NK-92 (cell line): ENCODE measurements around the gene CLN6.
"Not testable (repeated sequence)": the region's sequence is repeated elsewhere in the genome, so short reads cannot be mapped to it uniquely, and the experiment has no call there.

ENCODE experiments used
- DNase-seq: peaks from one replicate; lab custom pipeline; 2025; ENCODE audit not compliant: unreplicated experiment; lab: John Stamatoyannopoulos, UW

CLN6 gene

DNA sequence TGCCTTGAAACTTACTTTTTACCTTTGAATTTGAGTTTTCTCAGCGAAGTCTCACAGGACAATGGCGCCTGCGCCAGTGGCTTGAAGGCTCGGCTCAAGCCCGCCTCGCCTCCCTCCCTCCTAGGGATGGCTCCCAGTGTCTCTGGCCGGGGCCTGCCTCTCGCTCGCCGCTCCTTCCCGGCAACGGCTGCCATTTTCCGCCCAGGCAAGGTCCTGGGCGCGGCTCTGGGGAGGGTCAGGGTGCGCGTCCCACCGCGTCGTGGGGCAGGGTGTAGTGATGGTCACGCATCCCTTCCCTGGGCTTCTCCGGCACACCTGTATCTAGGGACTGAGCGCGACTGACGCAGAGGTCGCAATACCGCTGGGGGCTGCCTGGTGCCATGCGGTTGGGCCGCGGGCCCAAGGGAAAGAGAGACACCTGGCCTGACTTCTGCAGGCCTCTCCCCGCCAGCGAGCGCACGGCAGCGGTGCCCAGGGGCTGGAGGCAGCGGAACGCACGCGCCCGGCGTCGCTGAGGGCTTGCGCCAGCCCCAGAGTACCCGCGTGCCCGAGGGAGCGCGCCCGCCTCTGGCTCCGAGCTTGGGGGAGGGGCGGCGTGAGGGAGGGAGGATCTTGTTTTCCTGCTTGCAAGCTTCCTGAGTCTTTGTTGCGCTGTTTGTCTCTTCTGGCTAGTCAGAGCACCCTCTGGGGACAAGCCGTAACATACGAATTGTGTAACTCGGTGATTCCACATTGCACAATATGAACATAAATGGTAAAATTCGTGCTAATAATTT, 27.3 kb upstream of the CLN6 start:
- no peak for DNase-seq

DNA sequence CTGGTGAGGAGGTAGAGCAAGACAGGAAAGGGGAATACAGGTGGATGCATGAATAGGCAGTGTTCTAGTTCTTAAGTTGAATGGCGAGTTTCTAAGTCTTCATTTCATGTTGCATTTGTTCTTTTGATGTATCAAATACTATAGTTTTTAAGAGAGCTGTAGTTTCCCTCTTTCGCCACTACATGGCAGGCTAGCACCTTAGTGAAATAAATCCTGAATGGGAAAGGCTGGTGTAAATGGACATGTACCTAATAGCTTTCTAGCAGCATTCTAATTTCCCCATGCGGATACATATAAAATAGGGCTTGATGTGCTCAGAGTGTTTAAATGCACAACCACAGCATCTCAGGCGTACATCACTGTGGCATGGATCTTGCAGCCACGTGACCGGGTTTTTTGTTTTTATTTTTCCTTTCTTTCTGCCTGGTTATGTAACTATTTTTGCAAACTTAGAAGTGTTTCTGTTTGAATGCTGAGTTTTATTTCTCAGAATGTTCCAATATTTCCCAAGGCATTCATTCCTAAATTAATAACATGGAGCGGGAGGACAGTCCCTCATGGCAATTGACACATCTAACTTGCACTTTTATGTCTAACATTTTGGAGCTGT, 23.5 kb upstream of the CLN6 start:
- DNase-seq = no peak

DNA sequence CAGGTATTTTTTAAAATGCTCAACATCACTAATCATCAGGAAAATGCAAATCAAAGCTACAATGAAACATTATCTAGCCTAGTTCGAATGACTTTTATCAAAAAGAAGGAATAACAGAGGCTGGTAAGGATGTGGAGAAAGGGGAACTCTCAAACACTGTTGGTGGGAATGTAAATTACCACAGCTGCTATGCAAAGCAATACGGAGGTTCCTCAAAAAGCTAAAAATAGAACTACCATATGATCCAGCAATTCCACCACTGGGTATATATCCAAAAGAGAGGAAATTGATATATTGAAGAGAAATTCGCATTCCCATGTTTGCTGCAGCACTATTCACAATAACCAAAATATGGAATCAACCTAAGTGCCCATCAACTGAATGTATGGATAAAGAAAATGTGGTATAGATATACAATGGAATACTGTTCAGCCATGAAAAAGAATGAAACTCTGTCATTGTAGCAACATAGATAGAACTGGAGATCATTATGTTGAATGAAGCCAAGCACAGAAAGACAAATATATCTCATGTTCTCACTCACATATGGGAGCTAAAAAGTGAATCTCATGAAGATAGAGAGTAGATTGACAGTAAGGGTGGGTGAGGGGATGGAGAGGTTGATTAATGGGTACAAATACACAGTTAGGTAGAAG, 19.7 kb upstream of the CLN6 start:
- no peak for DNase-seq

DNA sequence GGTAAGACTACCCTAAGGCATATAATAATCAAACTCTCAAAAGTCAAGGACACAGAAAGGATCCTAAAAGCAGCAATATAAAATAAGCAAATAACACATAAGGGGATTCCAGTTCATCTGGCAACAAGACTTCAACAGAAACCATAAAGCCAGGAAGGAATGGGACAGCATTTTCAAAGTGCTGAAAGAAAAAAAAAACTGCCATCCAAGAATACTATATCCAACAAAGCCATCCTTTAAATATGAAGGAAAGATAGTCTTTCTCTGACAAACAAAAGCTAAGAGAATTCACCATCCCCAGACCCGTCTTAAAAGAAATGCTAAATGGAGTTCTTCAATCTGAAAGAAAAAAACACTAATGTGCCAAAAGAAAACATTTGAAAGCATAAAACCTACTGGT, 14.7 kb upstream of the CLN6 start:
- DNase-seq = no peak

DNA sequence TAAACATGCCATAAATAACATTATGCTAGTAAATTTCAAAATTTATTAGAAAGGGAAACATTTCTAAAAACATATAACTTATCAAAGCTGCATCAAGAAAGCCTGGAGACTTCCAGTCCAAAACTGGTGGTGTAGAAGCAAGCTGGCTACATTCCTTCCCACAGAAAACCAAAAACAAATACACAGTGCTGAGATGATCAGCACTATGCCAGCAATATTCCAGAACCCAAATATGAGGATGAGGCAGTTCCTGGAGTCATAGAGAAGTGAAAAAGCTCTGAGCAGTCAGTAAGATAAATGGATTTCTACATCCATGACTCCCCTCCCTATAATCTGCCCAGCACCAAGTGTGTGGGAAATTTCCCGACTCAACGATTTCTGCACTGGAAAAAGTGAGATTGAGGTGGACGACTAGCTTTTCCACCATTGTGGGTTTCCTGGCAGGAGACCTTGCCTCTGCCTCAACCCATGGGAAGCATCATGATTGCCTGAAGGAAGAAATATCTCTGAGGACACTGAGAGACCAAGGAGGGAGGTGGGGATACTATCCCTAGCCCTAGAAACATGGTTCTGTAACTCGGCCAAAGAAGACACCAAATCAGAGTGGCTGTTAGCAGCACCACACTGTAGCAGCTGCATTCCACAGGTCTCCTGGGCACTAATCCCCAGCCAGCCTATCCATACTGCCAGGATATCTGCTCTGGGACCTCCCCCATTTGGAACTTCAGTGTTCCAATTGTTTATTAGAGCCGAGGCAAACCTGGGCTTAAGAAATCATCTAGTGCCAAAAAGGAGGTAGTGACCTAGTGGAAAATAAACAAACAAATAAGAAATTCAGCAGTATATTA, 11.8 kb upstream of the CLN6 start:
- DNase-seq = no peak

DNA sequence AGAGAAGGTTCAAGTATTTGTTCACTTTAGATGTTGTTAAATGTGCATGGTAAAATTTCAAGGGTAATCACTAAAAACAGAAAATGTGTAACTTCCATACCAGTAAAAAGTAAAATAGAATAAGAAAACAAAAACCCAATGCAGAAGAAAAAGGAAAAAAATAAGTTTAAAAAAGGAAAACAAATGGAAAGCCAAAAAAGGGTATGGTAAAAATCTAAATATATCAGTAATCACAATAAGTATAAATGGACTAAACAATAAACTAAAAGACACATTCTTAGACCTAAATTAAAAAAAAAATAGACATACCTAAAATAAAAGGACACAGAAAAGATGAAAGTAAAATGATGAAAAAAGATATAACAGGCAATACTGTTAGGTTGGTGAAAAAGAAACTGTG, 9.5 kb upstream of the CLN6 start:
- DNase-seq = no peak

DNA sequence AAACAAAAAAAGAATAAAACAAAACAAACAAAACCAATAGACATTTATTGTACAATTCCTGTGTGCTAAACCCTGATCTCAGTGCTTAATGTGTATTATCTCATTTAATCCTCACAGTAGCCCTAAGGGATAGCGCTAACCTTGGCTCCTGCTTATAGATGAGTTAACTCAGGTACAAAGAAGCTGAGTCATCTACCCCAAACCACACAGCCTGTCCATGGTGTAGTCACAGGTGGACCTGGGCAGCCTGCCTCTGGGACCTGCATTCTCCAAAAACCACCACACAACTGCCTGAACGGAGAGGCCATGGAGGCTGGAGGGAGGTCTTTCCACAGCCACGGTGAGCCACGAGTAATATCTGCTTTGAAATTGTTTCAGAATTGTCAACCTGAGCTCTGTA, 5.5 kb upstream of the CLN6 start:
- DNase-seq = no peak

DNA sequence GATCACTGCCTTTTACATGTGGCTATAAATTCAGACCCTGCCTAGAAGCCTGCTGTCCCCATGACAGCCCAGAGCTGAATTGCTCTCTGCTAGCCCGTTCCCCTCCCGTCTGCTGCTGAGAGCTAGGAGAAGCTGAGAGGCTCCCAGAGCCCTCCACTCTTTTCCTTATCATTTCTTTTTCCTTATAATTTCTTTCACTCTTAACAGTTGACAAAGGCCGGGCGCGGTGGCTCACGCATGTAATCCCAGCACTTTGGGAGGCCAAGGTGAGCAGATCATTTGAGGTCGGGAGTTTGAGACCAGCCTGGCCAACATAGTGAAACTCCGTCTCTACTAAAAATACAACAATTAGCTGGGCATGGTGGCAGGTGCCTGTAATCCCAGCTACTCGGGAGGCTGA, 5.0 kb upstream of the CLN6 start:
- DNase-seq = not testable (repeated sequence)

DNA sequence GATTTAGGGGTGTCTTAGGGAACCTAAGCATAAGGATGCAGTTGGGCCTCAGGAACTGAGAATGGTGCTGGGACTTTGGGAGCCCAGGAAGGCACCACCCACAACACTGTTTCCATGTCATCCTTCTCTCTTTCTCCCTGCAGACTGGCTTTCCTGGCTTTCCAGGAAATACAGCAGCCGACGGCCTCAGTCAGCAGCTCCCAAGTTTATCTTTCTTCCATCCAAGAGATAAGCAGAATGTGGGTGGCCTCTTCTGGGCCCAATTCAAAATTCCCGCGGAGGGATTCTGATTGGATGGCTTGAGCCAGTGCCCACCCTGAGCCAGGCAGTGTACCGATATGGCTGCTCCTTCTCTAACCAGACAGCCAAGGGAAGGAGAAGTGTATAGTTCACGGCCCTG, 4.5 kb upstream of the CLN6 start:
- DNase-seq = no peak

DNA sequence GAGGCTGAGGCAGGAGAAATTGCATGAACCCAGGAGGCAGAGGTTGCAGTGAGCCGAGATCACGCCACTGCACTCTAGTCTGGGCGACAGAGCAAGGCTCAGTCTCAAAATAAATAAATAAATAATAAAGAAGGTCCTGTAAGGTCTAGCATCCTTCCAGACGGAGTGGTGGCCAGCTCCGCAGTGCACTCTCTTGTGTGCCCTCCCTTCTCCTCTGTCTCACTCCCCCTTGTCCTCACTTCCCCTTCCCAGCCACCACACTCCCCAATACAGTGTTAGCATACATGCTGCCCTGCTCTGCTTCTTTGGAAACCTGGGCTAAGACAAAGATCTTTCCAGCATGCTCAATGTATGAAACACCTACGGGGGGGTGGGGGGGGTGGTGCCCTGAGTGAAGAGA, 3.4 kb upstream of the CLN6 start:
- no peak for DNase-seq

DNA sequence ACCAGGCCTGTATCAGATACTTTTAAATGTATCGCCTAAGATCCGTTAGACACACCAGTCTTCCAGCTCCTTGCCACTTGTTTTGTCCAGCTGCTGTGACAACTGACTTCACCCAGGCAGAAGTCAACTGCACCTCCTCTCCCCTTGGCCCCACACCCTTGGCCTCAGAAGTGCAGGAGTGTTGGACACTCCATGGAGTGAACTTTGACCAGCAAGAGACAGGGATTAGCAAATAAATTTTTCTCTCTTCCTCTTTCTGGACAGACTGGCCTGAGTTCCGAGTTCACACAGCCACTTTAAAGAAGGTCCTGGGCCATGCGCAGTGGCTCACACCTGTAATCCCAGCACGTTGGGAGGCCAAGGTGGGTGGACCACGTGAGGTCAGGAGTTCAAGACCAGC, 2.9 kb upstream of the CLN6 start:
- DNase-seq = no peak

DNA sequence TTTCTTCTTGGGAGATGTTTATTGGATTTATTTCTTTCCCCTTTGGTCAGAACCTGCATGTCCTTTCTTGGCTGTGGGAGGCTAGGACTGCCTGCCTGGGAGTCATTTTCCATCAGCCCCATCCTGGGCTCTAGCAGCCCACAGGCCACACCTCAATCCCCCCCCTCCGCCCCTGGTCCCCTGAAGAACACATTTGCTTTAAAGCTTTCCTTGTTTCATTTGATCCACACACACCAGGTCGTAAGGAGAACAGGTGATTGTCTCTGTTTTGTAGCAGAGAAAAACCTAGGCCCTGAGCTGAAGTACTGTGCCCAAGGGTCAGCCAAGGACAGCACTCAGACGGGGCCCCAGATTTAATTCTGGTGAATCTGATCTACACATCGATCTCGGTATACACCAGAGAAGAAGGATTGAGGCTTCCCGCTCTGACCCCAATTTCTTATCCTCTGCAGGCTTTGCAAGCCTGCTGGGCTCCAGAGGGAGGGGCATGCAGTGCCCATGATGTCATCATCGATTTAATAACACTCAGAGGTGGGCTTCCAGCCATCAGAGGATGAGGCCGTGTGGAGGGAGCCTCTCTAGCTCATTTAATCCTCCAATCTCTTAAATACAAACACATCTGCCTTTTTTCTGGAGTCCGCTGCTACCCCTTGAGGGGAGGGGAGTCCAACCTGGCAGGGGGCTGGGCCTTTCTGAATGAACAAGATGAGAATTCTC, 1.7 kb upstream of the CLN6 start:
- no peak for DNase-seq

DNA sequence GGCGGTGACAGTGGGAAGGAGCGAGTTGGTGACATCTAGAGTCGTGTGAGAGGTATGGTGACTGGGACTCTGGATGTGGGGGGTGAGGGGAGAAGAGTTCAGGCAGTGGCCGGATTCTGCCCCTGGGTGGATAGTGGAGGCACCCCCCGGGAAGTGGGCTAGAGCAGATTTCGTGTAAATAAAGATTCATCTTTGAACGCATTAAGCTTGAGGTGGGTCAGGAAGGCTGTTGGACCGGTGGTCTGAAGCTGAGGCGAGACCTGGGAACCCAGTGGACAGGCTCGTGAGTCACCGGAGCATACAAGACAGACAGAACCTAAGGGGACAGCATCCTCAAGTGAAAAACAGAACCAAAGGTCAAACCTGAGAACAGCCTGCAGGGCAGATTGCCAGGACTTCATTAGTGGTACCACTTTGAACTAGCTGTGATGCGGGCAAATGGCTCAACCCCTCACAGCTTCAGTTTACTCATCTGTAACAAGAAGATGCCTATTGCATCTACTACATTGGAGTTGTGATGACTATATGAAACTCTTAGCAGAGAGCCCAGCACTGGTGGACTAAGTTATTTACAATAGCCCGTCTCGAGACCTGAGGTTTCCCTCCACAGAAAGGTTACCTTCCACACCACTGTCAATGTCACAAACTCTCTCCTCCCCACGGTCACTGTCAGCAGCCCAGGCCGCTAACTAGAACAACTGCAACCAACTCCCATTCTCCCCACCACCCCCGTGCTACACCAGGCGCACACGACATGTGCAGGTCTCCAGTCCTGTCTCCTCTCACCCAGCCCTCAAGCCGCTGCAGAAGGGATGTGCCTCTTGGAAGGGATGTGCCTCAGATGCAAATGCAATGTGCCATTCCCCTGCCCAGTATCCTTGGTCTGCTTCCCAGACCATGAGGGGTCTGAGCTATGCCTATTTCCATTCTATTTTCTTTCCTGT, 901 bp upstream of the CLN6 start:
- no peak for DNase-seq

DNA sequence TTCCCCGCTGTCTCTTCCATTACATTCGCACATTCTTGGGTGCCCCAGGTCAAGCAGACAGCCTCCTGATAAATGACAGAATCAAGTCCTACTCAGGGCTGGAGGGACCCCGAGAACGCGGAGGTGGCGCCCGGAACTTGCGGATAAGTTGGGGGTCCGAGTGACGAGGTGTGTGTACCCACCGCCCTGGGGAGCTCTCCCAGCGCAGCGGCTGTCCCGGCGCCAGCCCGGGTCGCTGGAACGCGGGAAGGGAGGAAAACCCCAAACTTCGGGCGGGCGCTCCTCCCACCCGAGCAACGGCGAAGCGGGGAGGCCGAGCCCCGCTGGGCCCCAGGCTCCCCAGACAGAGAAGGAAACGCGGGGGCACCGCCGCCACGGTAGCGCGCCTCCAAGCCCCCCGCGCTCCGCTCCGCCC, 550 bp downstream of the CLN6 start:
- DNase-seq = no peak

DNA sequence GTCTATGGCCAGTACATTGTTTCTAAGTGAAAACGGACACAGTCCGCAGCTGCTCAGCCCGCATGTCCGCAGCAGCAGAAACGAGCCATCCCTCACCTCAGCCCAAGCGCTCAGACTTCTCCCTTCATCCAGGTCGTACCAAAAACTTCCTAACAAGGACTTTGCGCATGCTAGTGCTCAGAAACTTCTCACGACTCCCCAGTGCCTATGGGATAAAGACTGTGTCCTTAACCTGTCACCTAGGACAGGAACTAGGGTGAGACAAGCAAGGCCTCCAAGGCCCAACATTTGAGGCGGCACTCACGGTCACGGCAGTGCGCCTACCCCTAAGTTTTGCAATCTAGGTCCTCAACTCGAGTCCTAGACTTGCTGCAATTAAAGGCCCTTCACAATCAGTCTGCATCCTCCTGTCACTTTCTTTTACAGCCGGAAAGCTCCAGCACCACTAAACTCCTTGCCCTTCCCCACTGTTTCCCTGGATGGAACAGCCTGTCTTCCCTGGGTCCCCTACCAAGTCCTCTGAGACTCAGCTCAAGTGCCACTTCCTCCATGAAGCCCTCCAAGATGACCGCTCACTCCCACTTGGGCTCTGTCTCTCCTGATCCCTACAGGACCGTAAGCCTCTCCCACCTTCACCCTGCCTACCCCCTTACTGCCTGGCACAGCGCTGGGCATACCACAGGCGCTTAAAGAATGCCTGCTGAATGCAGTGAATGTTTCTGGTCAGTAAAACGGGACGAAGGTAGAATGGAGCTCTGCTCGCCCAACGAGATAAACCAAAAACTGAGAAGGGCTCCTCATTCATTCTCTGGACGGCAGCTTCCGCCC, 1.2 kb downstream of the CLN6 start:
- DNase-seq = no peak

DNA sequence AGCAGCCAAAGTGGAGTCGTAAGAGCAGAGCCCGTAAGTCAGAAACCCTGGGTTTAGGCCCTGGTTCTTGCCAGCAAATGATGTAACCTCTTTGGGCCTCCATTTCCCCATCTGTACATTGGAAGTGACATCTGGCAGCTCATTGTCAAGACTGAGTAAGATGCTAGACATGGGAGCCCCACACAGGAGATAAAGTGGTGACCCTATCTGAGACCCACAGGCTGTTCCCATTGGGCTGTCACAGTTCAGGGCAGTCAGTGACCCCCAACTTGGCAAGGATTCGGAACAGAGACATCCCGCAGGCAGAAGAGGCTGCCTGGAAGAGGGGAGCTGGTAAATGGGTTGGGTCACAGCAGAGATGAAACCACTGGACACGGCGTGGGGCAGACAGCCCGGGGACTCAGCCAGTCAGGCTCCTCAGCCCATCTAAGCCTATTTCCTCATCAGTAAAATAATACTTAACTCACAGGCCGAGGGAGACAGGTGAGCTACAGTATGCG, 1.8 kb downstream of the CLN6 start:
- DNase-seq = no peak

DNA sequence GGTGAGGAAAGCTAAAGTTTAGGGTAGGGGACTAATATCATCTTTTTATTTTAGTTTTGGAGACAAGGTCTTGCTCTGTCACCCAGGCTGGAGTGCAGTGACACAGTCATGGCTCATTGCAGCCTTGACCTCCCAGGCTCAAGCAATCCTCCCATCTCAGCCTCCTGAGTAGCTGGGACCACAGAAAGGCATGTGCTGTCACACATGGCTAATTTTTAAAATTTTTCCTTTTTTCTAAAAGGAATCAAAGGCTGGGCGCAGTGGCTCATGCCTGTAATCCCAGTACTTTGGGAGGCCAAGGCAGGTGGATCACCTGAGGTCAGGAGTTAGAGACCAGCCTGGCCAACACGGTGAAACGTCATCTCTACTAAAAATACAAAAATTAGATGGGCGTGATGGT, 4.1 kb downstream of the CLN6 start:
- not testable (repeated sequence) for DNase-seq

DNA sequence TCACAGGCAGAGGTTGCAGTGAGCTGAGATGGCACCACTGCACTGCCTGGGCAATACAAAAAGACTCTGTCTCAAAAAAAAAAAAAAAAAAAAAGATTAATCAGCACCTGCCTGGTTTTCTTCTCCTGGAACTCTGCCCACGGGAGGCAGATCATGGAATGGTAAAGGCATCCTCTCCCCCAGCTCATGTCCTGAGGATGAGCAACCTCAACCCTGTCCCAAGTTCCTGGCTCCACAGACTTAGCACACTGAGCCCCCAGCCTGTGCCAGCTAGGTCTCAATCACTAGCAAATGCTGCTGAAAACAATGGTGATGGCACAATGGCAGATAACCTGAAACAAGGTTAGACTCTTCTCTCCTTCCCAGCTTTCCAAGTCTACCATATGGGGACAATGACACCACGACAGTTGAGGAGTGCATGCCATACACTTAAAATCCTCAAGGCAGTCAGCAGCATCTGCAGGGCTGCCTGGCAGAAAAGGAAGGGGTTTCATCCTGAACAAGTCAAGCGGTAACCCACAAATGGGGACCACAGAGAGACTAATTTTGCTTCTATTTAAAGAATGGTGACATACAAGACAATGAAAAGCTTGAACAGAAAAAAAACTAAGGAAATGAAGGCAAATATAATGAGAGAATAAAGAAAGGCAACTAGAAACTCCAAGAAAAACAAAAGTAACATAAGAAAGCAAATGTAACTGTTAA, 4.8 kb downstream of the CLN6 start:
- no peak for DNase-seq
